Neural progenitor cell (in vitro differentiated cells): Measurements from ENCODE around the gene ALKBH2. TPM values are rescaled to one million over a fixed set of nuclear protein-coding genes. Genes with fewer than 3 reads are reported as not detected.

Experiments used
- DNase-seq: peaks from one replicate; pipeline ENCODE4 v3.0.0-alpha.2; 2016; ENCODE audit warnings: low spot score
- H2AFZ ChIP-seq: fragments of 200-600 bp; sonication (generic); replicated peaks from 2 replicates; pipeline ENCODE4 v1.6.1; 2016; ENCODE audit warnings: antibody characterized with exemption
- H3F3A ChIP-seq: fragments of 200-600 bp; sonication (generic); 2 replicates; pipeline ENCODE4 v1.6.1; 2016; ENCODE audit warnings: antibody characterized with exemption, low read depth
- H3K27ac ChIP-seq: fragments of 200-600 bp; sonication (generic); 2 replicates; pipeline ENCODE4 v1.5.1; 2016; ENCODE audit warnings: mild to moderate bottlenecking
- H3K27me3 ChIP-seq: fragments of 200-600 bp; sonication (generic); 2 replicates; pipeline ENCODE4 v1.6.1; 2016; ENCODE audit warnings: mild to moderate bottlenecking, moderate library complexity
- H3K36me3 ChIP-seq: fragments of 200-600 bp; sonication (generic); 2 replicates; pipeline ENCODE4 v1.5.1; 2016
- H3K4me1 ChIP-seq: fragments of 200-600 bp; sonication (generic); 2 replicates; pipeline ENCODE4 v1.6.1; 2016; ENCODE audit warnings: mixed run types
- H3K4me2 ChIP-seq: fragments of 200-600 bp; sonication (generic); 2 replicates; pipeline ENCODE4 v1.6.1; 2016
- H3K4me3 ChIP-seq: fragments of 200-600 bp; sonication (generic); 2 replicates; pipeline ENCODE4 v1.5.1; 2016
- H3K79me2 ChIP-seq: fragments of 200-600 bp; sonication (generic); 2 replicates; pipeline ENCODE4 v1.6.1; 2016; ENCODE audit warnings: low read depth
- H3K9ac ChIP-seq: fragments of 200-600 bp; sonication (generic); 2 replicates; pipeline ENCODE4 v1.6.1; 2016
- H3K9me3 ChIP-seq: fragments of 200-600 bp; sonication (generic); 2 replicates; pipeline ENCODE4 v1.5.1; 2016; ENCODE audit warnings: low read depth
- H4K20me1 ChIP-seq: fragments of 200-600 bp; sonication (generic); 2 replicates; pipeline ENCODE4 v1.6.1; 2016; ENCODE audit warnings: low read depth
- H3K27ac Mint-ChIP-seq: 3 replicates; pipeline ENCODE4 v1.8.0; 2021; ENCODE audit warnings: mixed read lengths
- H3K27me3 Mint-ChIP-seq: 2 replicates; pipeline ENCODE4 v1.8.0; 2022; ENCODE audit warnings: low read depth, mild to moderate bottlenecking, inconsistent platforms, moderate library complexity, mixed read lengths; ENCODE audit not compliant: insufficient read depth
- H3K36me3 Mint-ChIP-seq: 3 replicates; pipeline ENCODE4 v1.8.0; 2021; ENCODE audit warnings: mixed read lengths
- H3K4me1 Mint-ChIP-seq: 3 replicates; pipeline ENCODE4 v1.8.0; 2021; ENCODE audit warnings: mixed read lengths
- H3K4me3 Mint-ChIP-seq: 3 replicates; pipeline ENCODE4 v1.8.0; 2021; ENCODE audit warnings: mild to moderate bottlenecking, moderate library complexity, mixed read lengths
- H3K9me3 Mint-ChIP-seq: 3 replicates; pipeline ENCODE4 v1.8.0; 2020; ENCODE audit warnings: mixed read lengths
- EZH2 ChIP-seq: fragments of 200-600 bp; sonication (generic); IDR thresholded peaks from 2 replicates; pipeline ENCODE4 v1.6.1; 2017; ENCODE audit warnings: antibody characterized with exemption, mild to moderate bottlenecking, moderate library complexity
- EZH2phosphoT487 ChIP-seq: fragments of 200-600 bp; sonication (generic); IDR thresholded peaks from 2 replicates; pipeline ENCODE4 v1.6.1; 2017; ENCODE audit warnings: antibody characterized with exemption
- total RNA-seq: library from RNA; depleted of rRNA; stranded (reverse); fragments of >200 nt; gene quantifications from 2 replicates; pipeline ENCODE4 v1.2.3, GENCODE V29; 2015; ENCODE audit warnings: low replicate concordance
- TF ChIP-seq, protein P1 (sequence below): fragments of 200-600 bp; sonication (generic); IDR thresholded peaks from 2 replicates; pipeline ENCODE4 v1.5.1; 2017; ENCODE audit warnings: antibody characterized with exemption, mild to moderate bottlenecking

Gene ALKBH2
- total RNA-seq, 1 donor from 2014 or later: 18.5 TPM

- no peaks in the 10 kb centered on the region for H3K27me3 ChIP-seq
- no peak overlapping the region for H3K4me3 ChIP-seq
- H3K27ac ChIP-seq: no peak overlapping the region
- no peaks in the 10 kb centered on the region for H3F3A ChIP-seq
- no peak overlapping the region for H3K9ac ChIP-seq
- H3K9me3 ChIP-seq: no peaks in the 10 kb centered on the region
- no peaks in the 10 kb centered on the region for H3K79me2 ChIP-seq
- no peaks in the 10 kb centered on the region for H3K36me3 ChIP-seq
- no peak overlapping the region for H2AFZ ChIP-seq
- H3K4me1 ChIP-seq: peaks cover 6% of the 10 kb centered on the region
- H3K36me3 Mint-ChIP-seq: no peaks in the 10 kb centered on the region
- no peak overlapping the region for H3K4me3 Mint-ChIP-seq
- no peaks in the 10 kb centered on the region for H3K9me3 Mint-ChIP-seq
- H3K27ac Mint-ChIP-seq: no peak overlapping the region
- H3K4me2 ChIP-seq: no peak overlapping the region
- H3K4me1 Mint-ChIP-seq: peaks cover 3% of the 10 kb centered on the region
- no peaks in the 10 kb centered on the region for H4K20me1 ChIP-seq
- H3K27me3 Mint-ChIP-seq: peaks cover under 1% of the 10 kb centered on the region
- no peak for DNase-seq
- TF ChIP-seq, protein P1, sequence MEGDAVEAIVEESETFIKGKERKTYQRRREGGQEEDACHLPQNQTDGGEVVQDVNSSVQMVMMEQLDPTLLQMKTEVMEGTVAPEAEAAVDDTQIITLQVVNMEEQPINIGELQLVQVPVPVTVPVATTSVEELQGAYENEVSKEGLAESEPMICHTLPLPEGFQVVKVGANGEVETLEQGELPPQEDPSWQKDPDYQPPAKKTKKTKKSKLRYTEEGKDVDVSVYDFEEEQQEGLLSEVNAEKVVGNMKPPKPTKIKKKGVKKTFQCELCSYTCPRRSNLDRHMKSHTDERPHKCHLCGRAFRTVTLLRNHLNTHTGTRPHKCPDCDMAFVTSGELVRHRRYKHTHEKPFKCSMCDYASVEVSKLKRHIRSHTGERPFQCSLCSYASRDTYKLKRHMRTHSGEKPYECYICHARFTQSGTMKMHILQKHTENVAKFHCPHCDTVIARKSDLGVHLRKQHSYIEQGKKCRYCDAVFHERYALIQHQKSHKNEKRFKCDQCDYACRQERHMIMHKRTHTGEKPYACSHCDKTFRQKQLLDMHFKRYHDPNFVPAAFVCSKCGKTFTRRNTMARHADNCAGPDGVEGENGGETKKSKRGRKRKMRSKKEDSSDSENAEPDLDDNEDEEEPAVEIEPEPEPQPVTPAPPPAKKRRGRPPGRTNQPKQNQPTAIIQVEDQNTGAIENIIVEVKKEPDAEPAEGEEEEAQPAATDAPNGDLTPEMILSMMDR: no peak
- TF ChIP-seq EZH2: no peak
Observed at GRCh38 chr12:109126784-109127183, 33.5 kb upstream of the ALKBH2 start.

DNA sequence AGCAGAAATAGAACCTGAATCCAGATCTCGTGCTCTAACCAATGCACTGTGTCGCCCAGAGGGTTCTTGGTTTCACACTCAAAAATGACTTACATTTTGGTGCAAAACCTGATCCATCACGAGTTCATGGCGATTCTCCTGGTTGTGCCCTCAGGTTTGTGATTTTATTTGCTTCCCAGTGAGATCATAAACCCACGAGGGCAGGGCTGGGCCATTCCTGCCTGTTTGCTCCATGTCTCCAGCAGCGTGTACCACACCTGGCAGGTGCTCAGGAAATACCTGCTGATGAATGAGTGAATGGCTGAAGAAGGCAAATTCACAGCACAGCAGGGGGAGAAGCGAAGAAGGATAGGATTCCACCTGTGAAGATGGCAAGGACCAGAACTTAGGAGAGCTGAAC lies 32.5 kb upstream of the ALKBH2 start:
- Histone ChIP-seq H3K9ac (no peak overlapping the region), H3K4me2 (no peak overlapping the region), H3K27me3 (no peaks in the 10 kb centered on the region), H3K36me3 (no peaks in the 10 kb centered on the region), H3K4me3 (no peak overlapping the region), H4K20me1 (no peaks in the 10 kb centered on the region), H3K4me1 (peaks cover under 1% of the 10 kb centered on the region), H3K9me3 (no peaks in the 10 kb centered on the region), H3F3A (no peaks in the 10 kb centered on the region), H2AFZ (no peak overlapping the region), H3K79me2 (no peaks in the 10 kb centered on the region), H3K27ac (no peak overlapping the region)
- Mint-ChIP-seq H3K9me3 (no peaks in the 10 kb centered on the region), H3K27ac (no peak overlapping the region), H3K36me3 (no peaks in the 10 kb centered on the region), H3K27me3 (no peaks in the 10 kb centered on the region), H3K4me3 (no peak overlapping the region), H3K4me1 (peaks cover under 1% of the 10 kb centered on the region)
- no peak for DNase-seq
- TF ChIP-seq EZH2 (no peak), EZH2phosphoT487 (no peak)
- TF ChIP-seq, protein P1: no peak

GRCh38 chr12:109124878-109125648 lies 31.8 kb upstream of the ALKBH2 start:
- Histone ChIP-seq H3K36me3 (no peaks in the 10 kb centered on the region), H3K79me2 (no peaks in the 10 kb centered on the region), H3K4me2 (no peak overlapping the region), H4K20me1 (no peaks in the 10 kb centered on the region), H3K9ac (no peak overlapping the region), H2AFZ (no peak overlapping the region), H3K4me3 (no peak overlapping the region), H3K27ac (no peak overlapping the region), H3K27me3 (no peaks in the 10 kb centered on the region), H3K4me1 (no peaks in the 10 kb centered on the region), H3F3A (no peaks in the 10 kb centered on the region), H3K9me3 (no peaks in the 10 kb centered on the region)
- no peaks in the 10 kb centered on the region for H3K4me1 Mint-ChIP-seq
- DNase-seq: no peak
- no peak overlapping the region for H3K4me3 Mint-ChIP-seq
- no peaks in the 10 kb centered on the region for H3K27me3 Mint-ChIP-seq
- no peaks in the 10 kb centered on the region for H3K9me3 Mint-ChIP-seq
- no peak for TF ChIP-seq EZH2phosphoT487
- TF ChIP-seq, protein P1: no peak
- peak overlapping the region; percentile 21 for H3K27ac Mint-ChIP-seq
- H3K36me3 Mint-ChIP-seq: no peaks in the 10 kb centered on the region
